ENCODE results near the gene ARIH1. TPM values are rescaled to one million over a fixed set of nuclear protein-coding genes. Genes with fewer than 3 reads are reported as not detected.

The ARIH1 gene
- total RNA-seq, 2 donors from 2014 or later = 28.6 to 88.4 TPM

DNA sequence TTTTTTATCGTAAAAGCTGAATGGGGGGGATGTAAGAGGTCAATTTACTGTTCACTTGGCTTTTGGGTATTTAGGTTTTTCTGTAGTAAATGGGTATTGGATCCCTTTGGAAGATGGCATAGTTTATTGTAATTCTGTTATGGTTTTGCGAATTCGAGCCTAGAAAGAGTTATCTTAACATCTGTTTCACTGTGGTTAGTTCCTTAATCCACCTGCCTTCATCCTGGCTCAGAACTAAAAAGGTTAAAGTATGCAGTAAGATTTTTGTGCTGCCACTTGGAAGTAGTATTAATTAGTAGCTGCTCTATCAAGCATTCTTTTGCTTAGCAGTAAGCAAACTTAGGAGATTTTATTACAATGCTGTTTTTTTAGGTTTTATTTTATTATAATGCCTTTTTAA is 62.4 kb downstream of the ARIH1 start:
- TF ChIP-seq, protein P1, sequence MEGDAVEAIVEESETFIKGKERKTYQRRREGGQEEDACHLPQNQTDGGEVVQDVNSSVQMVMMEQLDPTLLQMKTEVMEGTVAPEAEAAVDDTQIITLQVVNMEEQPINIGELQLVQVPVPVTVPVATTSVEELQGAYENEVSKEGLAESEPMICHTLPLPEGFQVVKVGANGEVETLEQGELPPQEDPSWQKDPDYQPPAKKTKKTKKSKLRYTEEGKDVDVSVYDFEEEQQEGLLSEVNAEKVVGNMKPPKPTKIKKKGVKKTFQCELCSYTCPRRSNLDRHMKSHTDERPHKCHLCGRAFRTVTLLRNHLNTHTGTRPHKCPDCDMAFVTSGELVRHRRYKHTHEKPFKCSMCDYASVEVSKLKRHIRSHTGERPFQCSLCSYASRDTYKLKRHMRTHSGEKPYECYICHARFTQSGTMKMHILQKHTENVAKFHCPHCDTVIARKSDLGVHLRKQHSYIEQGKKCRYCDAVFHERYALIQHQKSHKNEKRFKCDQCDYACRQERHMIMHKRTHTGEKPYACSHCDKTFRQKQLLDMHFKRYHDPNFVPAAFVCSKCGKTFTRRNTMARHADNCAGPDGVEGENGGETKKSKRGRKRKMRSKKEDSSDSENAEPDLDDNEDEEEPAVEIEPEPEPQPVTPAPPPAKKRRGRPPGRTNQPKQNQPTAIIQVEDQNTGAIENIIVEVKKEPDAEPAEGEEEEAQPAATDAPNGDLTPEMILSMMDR (IDR thresholded peaks at IDR 0.05) = no peak
- H3K27me3 ChIP-seq (replicated peaks; ENCODE audit: insufficient read depth) = no peaks in the 10 kb centered on the region
- no peak overlapping the region for H3K4me3 ChIP-seq
- H3K36me3 ChIP-seq = no peaks in the 10 kb centered on the region
- H3K4me1 ChIP-seq (ENCODE audit: control insufficient read depth in 1 of 2, low read depth in 2 of 2) = peaks cover 0 to 2% of the 10 kb centered on the region in 2 donors
- H3K9me3 ChIP-seq = peaks cover 3% of the 10 kb centered on the region
- ATAC-seq (ENCODE audit: insufficient number of reproducible peaks, low FRiP score, low read depth) (no peak), DNase-seq (ENCODE audit: low spot score) (no peak)
- no peak overlapping the region for H3K27ac ChIP-seq

DNA sequence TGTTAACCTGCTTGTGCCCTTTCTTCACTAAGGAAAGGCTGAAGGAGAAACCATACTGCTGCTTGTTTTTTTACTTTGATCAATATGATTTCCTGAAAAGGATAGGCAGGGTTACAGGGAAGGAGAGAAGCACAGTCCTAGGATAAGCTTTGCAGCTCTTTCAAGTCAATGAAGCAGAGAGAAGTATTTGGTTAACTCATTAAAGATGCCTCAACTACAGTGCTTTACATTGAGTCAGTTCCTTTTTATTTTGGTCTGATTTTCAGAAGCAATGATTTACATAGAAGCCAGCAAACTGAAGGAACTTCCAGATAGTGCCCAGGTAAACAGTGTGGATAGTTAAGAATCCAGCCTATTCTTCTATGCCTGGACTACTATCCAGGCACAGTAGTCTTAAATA is 64.8 kb downstream of the ARIH1 start:
- Histone ChIP-seq H3K27me3 (replicated peaks; ENCODE audit: insufficient read depth) (no peaks in the 10 kb centered on the region), H3K4me3 (no peak overlapping the region), H3K9me3 (peaks cover 3% of the 10 kb centered on the region), H3K4me1 (ENCODE audit: control insufficient read depth in 1 of 2, low read depth in 2 of 2) (peaks cover 0 to 2% of the 10 kb centered on the region in 2 donors), H3K36me3 (no peaks in the 10 kb centered on the region), H3K27ac (no peak overlapping the region)
- no peak for DNase-seq (ENCODE audit: low spot score)
- TF ChIP-seq, protein P1 (IDR thresholded peaks at IDR 0.05) = no peak
- no peak for ATAC-seq (ENCODE audit: insufficient number of reproducible peaks, low FRiP score, low read depth)

DNA sequence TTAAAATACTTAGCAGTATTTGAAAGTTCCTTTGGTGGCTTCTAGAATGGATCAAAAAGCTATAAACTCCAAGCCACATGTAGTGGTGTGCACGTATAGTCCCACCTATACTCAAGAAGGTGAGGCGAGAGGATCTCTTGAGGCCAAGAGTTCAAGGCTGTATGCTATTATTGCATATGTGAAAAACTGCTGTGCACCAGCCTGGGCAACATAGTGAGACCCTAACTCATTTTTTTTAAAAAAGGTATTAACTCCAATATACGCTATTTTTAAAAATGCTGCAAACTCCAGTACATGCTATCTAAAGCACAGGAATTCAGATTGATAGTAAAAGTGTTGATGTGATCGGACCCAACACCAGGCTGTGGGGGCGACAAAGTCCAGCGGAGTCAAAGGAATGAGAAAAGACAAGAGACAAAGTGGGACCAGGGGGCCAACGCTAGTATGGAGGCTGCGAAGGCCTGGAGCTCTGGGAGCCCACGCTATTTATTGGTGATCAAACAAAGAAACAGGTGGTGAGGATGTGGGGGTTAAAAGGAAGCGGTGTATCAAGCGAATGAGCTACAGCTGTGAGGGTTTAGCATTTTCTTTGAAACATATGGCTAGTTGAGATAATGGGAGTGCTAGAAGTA is 66.6 kb downstream of the ARIH1 start:
- Histone ChIP-seq H3K27me3 (replicated peaks; ENCODE audit: insufficient read depth) (no peaks in the 10 kb centered on the region), H3K4me1 (ENCODE audit: control insufficient read depth in 1 of 2, low read depth in 2 of 2) (peaks cover 0 to under 1% of the 10 kb centered on the region in 2 donors), H3K4me3 (no peak overlapping the region), H3K27ac (no peak overlapping the region), H3K9me3 (peaks cover 3% of the 10 kb centered on the region), H3K36me3 (no peaks in the 10 kb centered on the region)
- no peak for ATAC-seq (ENCODE audit: insufficient number of reproducible peaks, low FRiP score, low read depth)
- TF ChIP-seq, protein P1 (IDR thresholded peaks at IDR 0.05) = no peak
- no peak for DNase-seq (ENCODE audit: low spot score)

DNA sequence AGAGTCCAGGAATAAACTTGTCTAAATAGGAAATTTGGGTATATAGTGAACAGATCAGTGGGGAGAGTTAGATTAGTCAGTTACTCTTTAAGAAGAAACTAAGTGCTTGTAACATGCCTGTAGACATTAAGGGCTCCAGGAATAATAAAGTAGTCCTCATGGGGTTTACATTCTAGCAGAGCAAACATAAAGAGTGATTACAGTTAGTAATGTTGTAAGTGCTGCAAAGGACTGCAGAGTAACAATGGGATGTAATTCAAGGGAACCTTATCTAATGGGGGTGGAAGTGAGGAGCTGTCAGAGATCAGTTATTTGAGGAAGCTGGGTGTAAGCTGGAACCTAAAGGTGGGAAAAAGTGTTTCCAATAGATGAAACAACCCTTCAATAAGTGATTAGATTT is 67.5 kb downstream of the ARIH1 start:
- DNase-seq (ENCODE audit: low spot score) (no peak), ATAC-seq (ENCODE audit: insufficient number of reproducible peaks, low FRiP score, low read depth) (no peak)
- Histone ChIP-seq H3K36me3 (no peaks in the 10 kb centered on the region), H3K27me3 (replicated peaks; ENCODE audit: insufficient read depth) (no peaks in the 10 kb centered on the region), H3K27ac (no peak overlapping the region), H3K4me3 (no peak overlapping the region), H3K4me1 (ENCODE audit: control insufficient read depth in 1 of 2, low read depth in 2 of 2) (no peaks in the 10 kb centered on the region), H3K9me3 (peaks cover 3% of the 10 kb centered on the region)
- TF ChIP-seq, protein P1 (IDR thresholded peaks at IDR 0.05) = no peak

DNA sequence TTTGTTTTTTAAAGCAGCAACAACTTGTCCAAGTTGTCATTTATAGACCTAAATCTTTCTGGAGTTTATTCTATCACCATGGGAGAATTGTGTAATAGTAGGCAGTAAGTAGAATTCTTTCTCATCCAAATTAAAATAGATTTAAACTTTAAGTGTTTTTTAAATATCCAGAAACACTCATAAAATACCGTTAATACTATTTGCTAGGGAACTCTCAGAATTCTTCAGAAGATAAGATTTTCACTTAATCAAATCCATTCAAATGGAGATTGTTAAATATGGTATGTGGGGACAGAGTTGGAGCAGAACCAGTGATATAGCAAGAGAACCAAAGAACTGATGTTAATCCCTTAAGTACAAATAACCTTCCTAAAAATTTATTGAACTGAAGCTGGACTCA is 71.0 kb downstream of the ARIH1 start:
- no peaks in the 10 kb centered on the region for H3K36me3 ChIP-seq
- DNase-seq (ENCODE audit: low spot score) = no peak
- TF ChIP-seq, protein P1 (IDR thresholded peaks at IDR 0.05) = no peak
- no peak for ATAC-seq (ENCODE audit: insufficient number of reproducible peaks, low FRiP score, low read depth)
- H3K27me3 ChIP-seq (replicated peaks; ENCODE audit: insufficient read depth) = no peaks in the 10 kb centered on the region
- no peak overlapping the region for H3K27ac ChIP-seq
- peaks cover 3% of the 10 kb centered on the region for H3K9me3 ChIP-seq
- H3K4me3 ChIP-seq = no peak overlapping the region
- H3K4me1 ChIP-seq (ENCODE audit: control insufficient read depth in 1 of 2, low read depth in 2 of 2) = no peaks in the 10 kb centered on the region
